Measurements from ENCODE around the gene NDST1. TPM values are rescaled to one million over a fixed set of nuclear protein-coding genes. Genes with fewer than 3 reads are reported as not detected.

Gene NDST1
- total and polyA plus RNA-seq, 10 of the 15 experiments (the other 5 are each of a cell fraction or from before 2014, with no cell fraction given), result 0.20 to 53.5 (median 12.9) TPM

GRCh38 chr5:150595466-150596031 is 87.6 kb downstream of the NDST1 start:
- intact Hi-C loops (cut with micrococcal nuclease; ENCODE audit: unreplicated experiment), result no loop called here
- BruUV-seq (replicated peaks), result no TSS peak
- H3K27me3 ChIP-seq (replicated peaks in 1 of 2; ENCODE audit: control insufficient read depth in 2 of 2, insufficient read depth in 2 of 2, low read length in 1 of 2), result no peaks in the 10 kb centered on the region; a peak in 1 of 4 replicates
- H3K9ac ChIP-seq (ENCODE audit: control insufficient read depth, insufficient read depth, low read length), result no peak overlapping the region
- H3K4me1 ChIP-seq (ENCODE audit: control insufficient read depth, insufficient read depth, low read length), result peaks cover 8% of the 10 kb centered on the region
- ChIA-PET SMC1A (ENCODE audit: uncharacterized antibody, unreplicated experiment) (no interaction called here), RAD21 (ENCODE audit: unreplicated experiment) (no interaction called here), POLR2A (no interaction called here), CTCF (no interaction called here)
- H3K27ac ChIP-seq (ENCODE audit: control insufficient read depth, insufficient read depth), result no peak overlapping the region
- no peak overlapping the region for H3K4me2 ChIP-seq (ENCODE audit: control insufficient read depth, insufficient read depth)
- H3K36me3 ChIP-seq (ENCODE audit: control insufficient read depth in 2 of 2, insufficient read depth in 2 of 2, low read length in 1 of 2), result no peaks in the 10 kb centered on the region
- no peaks in the 10 kb centered on the region for H3K9me3 ChIP-seq (replicated peaks; ENCODE audit: control insufficient read depth, insufficient read depth, low read length)
- H2AFZ ChIP-seq (ENCODE audit: control insufficient read depth, low read depth, low read length), result no peak overlapping the region
- ATAC-seq (no peak), FAIRE-seq (no peak), DNase-seq (ENCODE audit: low read depth, low spot score) (no peak)
- H3K4me3 ChIP-seq, result no peak overlapping the region
- in situ Hi-C loops (cut with MboI), result no loop called here
- no peaks in the 10 kb centered on the region for H3K79me2 ChIP-seq (ENCODE audit: control insufficient read depth, insufficient read depth, low read length)
- no peaks in the 10 kb centered on the region for H4K20me1 ChIP-seq (ENCODE audit: control insufficient read depth, insufficient read depth)
- WGBS (ENCODE audit: insufficient coverage, insufficient replicate concordance, low lambda C conversion rate, missing lambda C conversion rate), result 64% methylated on average over 12 of the region's 12 CpGs
- TF ChIP-seq NKRF (conservative IDR thresholded peaks at IDR 0.05) (no peak), TAF1 (IDR thresholded peaks at IDR 0.05; ENCODE audit: borderline replicate concordance, low read depth, low read length) (no peak), JUND (IDR thresholded peaks at IDR 0.05; ENCODE audit: low read depth, low read length) (no peak), EZH2 (IDR thresholded peaks at IDR 0.05; ENCODE audit: borderline replicate concordance, control insufficient read depth, low read depth, low read length) (no peak), SREBF1 (IDR thresholded peaks at IDR 0.05; ENCODE audit: low read length) (no peak), CUX1 (IDR thresholded peaks at IDR 0.05; ENCODE audit: insufficient replicate concordance, low read depth, low read length) (no peak), CHD2 (IDR thresholded peaks at IDR 0.05; ENCODE audit: borderline replicate concordance, low read depth, low read length) (no peak)
- TF ChIP-seq, protein P1, sequence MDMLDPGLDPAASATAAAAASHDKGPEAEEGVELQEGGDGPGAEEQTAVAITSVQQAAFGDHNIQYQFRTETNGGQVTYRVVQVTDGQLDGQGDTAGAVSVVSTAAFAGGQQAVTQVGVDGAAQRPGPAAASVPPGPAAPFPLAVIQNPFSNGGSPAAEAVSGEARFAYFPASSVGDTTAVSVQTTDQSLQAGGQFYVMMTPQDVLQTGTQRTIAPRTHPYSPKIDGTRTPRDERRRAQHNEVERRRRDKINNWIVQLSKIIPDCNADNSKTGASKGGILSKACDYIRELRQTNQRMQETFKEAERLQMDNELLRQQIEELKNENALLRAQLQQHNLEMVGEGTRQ (IDR thresholded peaks at IDR 0.05; ENCODE audit: borderline replicate concordance, low read depth, low read length), result no peak
- TF ChIP-seq, protein P2, sequence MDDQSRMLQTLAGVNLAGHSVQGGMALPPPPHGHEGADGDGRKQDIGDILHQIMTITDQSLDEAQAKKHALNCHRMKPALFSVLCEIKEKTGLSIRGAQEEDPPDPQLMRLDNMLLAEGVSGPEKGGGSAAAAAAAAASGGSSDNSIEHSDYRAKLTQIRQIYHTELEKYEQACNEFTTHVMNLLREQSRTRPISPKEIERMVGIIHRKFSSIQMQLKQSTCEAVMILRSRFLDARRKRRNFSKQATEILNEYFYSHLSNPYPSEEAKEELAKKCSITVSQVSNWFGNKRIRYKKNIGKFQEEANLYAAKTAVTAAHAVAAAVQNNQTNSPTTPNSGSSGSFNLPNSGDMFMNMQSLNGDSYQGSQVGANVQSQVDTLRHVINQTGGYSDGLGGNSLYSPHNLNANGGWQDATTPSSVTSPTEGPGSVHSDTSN (IDR thresholded peaks at IDR 0.05; ENCODE audit: insufficient replicate concordance, low read depth, low read length), result no peak

Data from GM12878 (cell line).